Thymus (tissue), 11 donors: ENCODE measurements around the gene PGP. TPM values are rescaled to one million over a fixed set of nuclear protein-coding genes. Genes with fewer than 3 reads are reported as not detected.

Experiments used
- DNase-seq, 9 donors: peaks; one replicate each; pipeline ENCODE4 v3.0.0-alpha.2; 2013; ENCODE audit warnings: low spot score in 9 of 9, low read depth in 6 of 9, missing footprints in 1 of 9
- H3K27ac ChIP-seq, 2 donors: one replicate each; pipeline ENCODE4 v1.5.1; 2013; ENCODE audit warnings: control low read depth in 1 of 2, low read depth in 1 of 2, low read length in 1 of 2, mild to moderate bottlenecking in 1 of 2, moderate library complexity in 1 of 2
- H3K27me3 ChIP-seq, 2 donors: one replicate each; pipeline ENCODE4 v1.5.1; 2013; ENCODE audit warnings: low read length in 1 of 2; ENCODE audit not compliant: control insufficient read depth in 2 of 2, insufficient read depth in 1 of 2
- H3K36me3 ChIP-seq, 2 donors: one replicate each; pipeline ENCODE4 v1.5.1; 2013; ENCODE audit warnings: low read length in 1 of 2, mild to moderate bottlenecking in 1 of 2, moderate library complexity in 1 of 2; ENCODE audit not compliant: control insufficient read depth in 2 of 2, insufficient read depth in 2 of 2
- H3K4me1 ChIP-seq, 2 donors: one replicate each; pipeline ENCODE4 v1.5.1; 2013; ENCODE audit warnings: low read length in 2 of 2; ENCODE audit not compliant: control insufficient read depth in 2 of 2, insufficient read depth in 2 of 2
- H3K4me3 ChIP-seq, 2 donors: one replicate each; pipeline ENCODE4 v1.5.1; 2013; ENCODE audit warnings: low read length in 2 of 2, control low read depth in 1 of 2, mild to moderate bottlenecking in 1 of 2
- H3K9me3 ChIP-seq, 2 donors: one replicate each; pipeline ENCODE4 v1.5.1; 2013; ENCODE audit warnings: low read length in 1 of 2, mild to moderate bottlenecking in 1 of 2; ENCODE audit not compliant: control insufficient read depth in 2 of 2, insufficient read depth in 1 of 2
- WGBS: extraction: QIAGEN DNeasy Blood & Tissue Kit; methylation state at CpG from one replicate; pipeline ENCODE4 v1.1.7; 2013; 5-methylcytosine and 5-hydroxymethylcytosine counted together
- polyA plus RNA-seq: library from polyadenylated mRNA; stranded (reverse); fragments of 200-250 nt; gene quantifications from one replicate; pipeline ENCODE4 v1.2.3, GENCODE V29; 2013
- total RNA-seq: library from RNA; stranded (reverse); fragments of 120-200 nt; gene quantifications from one replicate; pipeline ENCODE4 v1.2.4, GENCODE V29; 2013
- donor health status: healthy.

PGP gene
- total and polyA plus RNA-seq, 2 donors = 12.4 to 12.9 TPM

DNA sequence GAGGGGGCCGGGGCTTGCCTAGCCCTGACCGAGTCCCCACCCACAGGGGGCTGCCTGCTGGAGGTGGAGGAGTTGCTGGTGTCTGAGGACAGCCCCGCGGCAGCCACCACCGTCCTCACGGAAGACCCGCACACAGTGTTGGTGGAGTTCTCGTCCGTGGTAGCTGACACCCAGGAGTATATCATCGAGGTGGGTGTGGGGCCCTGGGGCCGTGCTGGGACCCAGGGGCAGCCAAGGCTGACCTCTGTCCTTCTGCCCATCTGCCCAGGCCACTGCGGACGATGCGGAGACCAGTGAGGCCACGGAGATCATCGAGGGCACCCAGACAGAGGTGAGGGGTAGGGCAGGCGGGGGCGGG is 20.2 kb upstream of the PGP start:
- H3K9me3 ChIP-seq = no peaks in the 10 kb centered on the region
- DNase-seq = no peak
- WGBS = 97% methylated on average over 18 of the region's 18 CpGs
- H3K36me3 ChIP-seq = peaks cover 59 to 65% of the 10 kb centered on the region in 2 donors
- H3K4me1 ChIP-seq = peaks cover 0 to 4% of the 10 kb centered on the region in 2 donors
- H3K4me3 ChIP-seq = no peak overlapping the region
- peaks cover 30 to 41% of the 10 kb centered on the region in 2 donors for H3K27me3 ChIP-seq
- H3K27ac ChIP-seq = no peak overlapping the region

DNA sequence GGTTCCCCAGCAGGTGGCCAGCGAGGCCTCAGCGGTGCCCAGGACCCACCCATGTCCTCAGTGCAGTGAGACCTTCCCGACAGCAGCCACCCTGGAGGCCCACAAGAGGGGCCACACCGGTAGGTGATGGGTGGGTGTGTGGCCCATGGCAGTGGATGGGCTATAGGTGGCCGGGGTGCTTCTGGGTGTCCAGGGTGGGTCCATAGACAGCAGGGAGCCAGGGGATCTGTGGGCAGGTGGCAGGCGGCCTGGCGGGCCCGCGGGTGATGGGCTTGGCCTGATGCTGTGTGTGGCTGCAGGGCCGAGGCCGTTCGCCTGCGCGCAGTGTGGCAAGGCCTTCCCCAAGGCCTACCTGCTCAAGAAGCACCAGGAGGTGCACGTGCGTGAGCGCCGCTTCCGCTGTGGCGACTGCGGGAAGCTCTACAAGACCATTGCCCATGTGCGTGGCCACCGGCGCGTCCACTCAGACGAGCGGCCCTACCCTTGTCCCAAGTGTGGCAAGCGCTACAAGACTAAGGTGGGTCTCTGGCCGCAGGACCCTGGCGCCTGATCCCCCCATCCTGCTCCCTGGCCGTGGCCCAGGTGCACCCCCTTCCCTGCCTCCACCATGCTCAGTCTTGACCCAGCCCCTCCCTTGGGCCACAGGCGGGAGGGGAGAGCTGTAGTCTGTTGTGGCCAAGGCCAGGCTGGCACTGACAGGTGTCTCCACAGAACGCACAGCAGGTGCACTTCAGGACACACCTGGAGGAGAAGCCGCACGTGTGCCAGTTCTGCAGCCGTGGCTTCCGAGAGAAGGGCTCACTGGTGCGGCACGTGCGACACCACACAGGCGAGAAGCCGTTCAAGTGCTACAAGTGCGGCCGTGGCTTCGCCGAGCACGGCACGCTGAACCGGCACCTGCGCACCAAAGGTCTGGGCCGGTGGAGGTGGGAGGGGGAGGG is 19.5 kb upstream of the PGP start:
- Histone ChIP-seq H3K4me3 (no peak overlapping the region), H3K27me3 (peaks cover 30 to 41% of the 10 kb centered on the region in 2 donors), H3K9me3 (no peaks in the 10 kb centered on the region), H3K27ac (no peak overlapping the region), H3K36me3 (peaks cover 65 to 70% of the 10 kb centered on the region in 2 donors), H3K4me1 (peaks cover 0 to 4% of the 10 kb centered on the region in 2 donors)
- 97% methylated on average over 51 of the region's 51 CpGs for WGBS
- DNase-seq = no peak

DNA sequence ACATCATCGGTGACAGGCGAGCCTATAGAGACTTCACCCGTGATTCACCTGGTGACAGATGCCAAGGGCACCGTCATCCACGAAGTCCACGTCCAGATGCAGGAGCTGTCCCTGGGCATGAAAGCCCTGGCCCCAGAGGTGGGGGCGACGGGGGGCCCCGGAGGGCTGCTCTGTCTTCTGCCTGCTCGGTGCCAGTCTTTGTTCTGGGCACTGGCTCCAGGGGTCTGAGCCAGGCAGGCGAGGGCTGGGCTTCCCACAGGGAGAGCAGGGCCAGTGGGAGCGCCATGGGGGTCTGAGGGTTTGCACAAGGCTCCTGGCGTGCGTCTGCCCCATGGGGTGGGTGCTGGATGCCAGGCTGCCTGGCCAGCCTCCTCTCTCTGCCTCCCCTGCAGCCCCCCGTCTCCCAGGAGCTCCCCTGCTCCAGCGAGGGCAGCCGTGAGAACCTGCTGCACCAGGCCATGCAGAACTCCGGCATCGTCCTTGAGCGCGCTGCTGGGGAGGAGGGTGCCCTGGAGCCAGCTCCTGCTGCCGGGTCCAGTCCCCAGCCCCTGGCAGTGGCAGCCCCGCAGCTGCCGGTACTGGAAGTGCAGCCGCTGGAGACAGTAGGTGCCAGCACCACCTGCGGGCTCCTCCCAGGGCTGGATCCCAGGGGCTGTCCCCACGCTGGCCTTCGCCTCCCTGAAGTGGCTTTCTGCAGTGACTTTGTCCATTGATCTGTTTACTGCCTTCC is 18.6 kb upstream of the PGP start:
- H3K27me3 ChIP-seq = peaks cover 30 to 33% of the 10 kb centered on the region in 2 donors
- 98% methylated on average over 28 of the region's 28 CpGs for WGBS
- H3K4me3 ChIP-seq = no peak overlapping the region
- H3K4me1 ChIP-seq = peaks cover 0 to 4% of the 10 kb centered on the region in 2 donors
- H3K9me3 ChIP-seq = peaks cover 0 to under 1% of the 10 kb centered on the region in 2 donors
- DNase-seq = no peak
- H3K27ac ChIP-seq = no peak overlapping the region
- peaks cover 71 to 79% of the 10 kb centered on the region in 2 donors for H3K36me3 ChIP-seq

DNA sequence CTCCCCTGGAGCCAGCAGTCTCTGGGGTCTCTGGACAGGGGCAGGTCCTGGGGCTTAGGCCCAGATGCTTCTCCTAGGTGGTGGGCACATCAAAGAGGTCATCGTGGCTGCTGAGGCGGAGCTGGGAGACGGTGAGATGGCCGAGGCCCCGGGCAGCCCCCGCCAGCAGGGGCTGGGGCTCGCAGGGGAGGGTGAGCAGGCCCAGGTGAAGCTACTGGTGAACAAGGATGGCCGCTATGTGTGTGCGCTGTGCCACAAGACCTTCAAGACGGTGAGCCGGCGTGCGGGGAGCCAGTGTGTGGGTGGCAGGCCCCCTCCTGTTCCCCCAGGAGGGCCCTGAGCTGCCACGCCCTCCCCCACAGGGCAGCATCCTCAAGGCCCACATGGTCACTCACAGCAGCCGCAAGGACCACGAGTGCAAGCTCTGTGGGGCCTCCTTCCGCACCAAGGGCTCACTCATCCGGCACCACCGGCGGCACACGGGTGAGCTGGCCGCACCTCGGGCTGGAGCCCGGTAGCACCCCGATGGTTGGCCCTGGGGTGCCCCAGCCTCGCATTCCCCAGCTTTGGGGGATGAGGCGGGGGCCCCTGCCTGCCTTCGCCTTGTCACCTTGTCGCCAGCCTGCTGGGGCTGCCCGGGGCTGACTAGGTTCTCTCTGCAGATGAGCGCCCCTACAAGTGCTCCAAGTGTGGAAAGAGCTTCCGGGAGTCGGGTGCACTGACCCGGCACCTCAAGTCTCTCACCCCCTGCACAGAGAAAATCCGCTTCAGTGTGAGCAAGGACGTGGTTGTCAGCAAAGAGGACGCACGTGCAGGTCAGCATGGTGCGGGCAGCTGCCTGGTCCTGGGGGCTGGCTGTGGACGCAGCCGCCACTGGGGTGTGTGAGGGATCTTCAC is 17.7 kb upstream of the PGP start:
- Histone ChIP-seq H3K27me3 (peaks cover 21 to 24% of the 10 kb centered on the region in 2 donors), H3K36me3 (peaks cover 76 to 84% of the 10 kb centered on the region in 2 donors), H3K9me3 (peaks cover 0 to 4% of the 10 kb centered on the region in 2 donors), H3K27ac (no peak overlapping the region), H3K4me3 (no peak overlapping the region), H3K4me1 (peaks cover 0 to 4% of the 10 kb centered on the region in 2 donors)
- WGBS = 95% methylated on average over 41 of the region's 41 CpGs
- no peak for DNase-seq

DNA sequence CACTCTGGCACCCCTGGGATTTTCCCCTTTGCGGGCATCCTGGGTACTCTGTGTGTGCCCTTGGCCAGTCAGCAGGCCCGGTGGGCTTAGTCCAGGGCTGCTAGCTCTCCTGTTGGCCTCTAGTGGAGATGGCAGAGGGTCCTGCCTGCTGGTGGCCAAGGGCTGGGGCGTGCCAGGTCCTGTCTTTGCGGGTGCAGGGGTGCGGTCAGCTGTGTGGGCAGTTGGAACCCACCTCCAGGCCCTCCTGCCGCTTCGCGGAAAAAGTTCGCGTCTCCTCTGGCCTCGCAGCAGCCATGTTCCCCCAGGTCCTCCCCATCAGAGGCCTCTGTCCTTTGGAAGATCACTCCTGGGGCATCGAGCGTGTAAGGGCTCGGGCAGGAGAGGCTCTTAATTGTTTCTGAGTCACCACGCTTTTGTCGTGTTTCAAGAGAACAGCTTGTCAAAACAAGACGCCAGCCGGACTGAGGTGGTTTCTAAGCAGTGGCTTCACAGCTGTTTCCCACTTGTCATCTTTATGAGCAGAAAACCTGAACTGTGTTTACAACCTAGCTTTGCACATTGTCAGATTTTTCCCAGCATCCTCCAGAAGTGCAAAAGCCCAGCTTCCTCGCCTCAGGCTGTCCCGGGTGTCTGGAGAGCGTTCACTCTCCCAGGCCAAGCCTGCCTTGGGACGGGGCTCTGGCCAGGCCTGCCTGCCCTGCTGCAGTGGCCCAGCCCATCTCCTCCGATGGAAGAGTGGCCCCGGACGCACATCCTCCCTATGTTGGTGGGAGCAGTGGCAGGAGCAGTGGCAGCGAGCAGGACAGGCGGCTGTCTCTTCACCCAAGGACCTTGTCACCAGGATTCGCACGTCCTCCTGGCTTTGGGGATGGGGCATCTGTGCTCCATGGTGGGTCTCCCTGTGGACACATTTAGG is 16.6 kb upstream of the PGP start:
- H3K27me3 ChIP-seq = peaks cover 11 to 14% of the 10 kb centered on the region in 2 donors
- H3K4me3 ChIP-seq = no peak overlapping the region
- H3K4me1 ChIP-seq = peaks cover 0 to 4% of the 10 kb centered on the region in 2 donors
- H3K36me3 ChIP-seq = peaks cover 76 to 84% of the 10 kb centered on the region in 2 donors
- peak overlapping the region in 1 of 2 donors; percentile 17 for H3K27ac ChIP-seq
- 96% methylated on average over 29 of the region's 29 CpGs for WGBS
- peaks cover 0 to 4% of the 10 kb centered on the region in 2 donors for H3K9me3 ChIP-seq
- DNase-seq = no peak

DNA sequence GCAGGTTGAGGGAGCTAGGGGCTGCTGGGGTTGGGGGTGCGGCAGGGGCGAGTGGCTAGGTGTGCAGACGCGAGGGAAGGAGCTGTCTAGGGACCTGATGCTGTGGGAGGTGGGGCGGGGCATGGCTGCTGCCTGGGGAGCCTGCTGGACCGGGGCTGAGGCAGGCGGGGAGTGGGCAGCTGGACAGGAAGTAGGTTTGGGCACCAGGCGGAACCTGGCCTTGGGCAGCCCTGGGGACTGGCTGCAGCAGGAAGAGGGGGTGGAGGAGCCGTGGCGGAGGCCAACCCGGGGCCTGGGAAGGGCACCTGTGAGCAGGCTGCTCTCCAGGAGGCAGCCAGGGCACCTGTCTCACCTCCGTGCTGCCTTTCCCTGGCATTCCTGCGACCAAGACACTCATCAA is 15.7 kb upstream of the PGP start:
- no peak for DNase-seq
- no peak overlapping the region for H3K27ac ChIP-seq
- H3K9me3 ChIP-seq = peaks cover 0 to 4% of the 10 kb centered on the region in 2 donors
- peaks cover 73 to 76% of the 10 kb centered on the region in 2 donors for H3K36me3 ChIP-seq
- H3K4me1 ChIP-seq = peaks cover 0 to 4% of the 10 kb centered on the region in 2 donors
- WGBS = 97% methylated on average over 13 of the region's 13 CpGs
- H3K4me3 ChIP-seq = no peak overlapping the region
- peaks cover 2 to 5% of the 10 kb centered on the region in 2 donors for H3K27me3 ChIP-seq

DNA sequence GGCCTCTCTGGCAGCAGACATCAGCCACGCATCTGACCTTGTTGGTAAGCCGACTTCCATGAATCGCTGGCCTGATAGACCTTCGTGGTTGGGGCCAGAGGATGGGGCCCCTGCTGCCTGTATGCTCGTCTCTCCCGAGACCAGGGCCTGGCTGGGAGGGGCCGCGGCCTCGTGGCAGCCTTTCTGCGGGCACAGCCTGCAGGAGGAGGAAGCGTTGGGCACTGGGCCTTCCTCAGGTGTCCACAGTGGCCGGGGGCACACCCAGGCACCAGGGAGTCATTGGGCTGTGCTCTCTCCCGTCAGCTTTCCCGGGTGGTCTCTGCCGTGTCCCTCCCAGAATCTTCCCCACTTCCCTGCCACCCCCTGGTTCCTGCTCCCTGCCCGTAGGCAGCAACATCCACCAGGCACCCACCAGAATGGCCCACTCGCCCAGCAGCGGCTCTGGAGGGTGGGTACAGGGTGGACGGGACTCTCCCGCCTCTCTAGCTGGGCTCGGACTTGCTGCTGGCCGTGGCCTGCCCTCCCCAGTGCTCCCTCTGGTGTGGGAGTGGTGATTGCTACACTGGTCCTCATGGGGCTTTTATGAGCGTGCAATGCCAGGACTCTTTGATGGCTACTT is 15.1 kb upstream of the PGP start:
- H3K4me1 ChIP-seq = peaks cover 0 to 4% of the 10 kb centered on the region in 2 donors
- H3K27me3 ChIP-seq = no peaks in the 10 kb centered on the region
- H3K4me3 ChIP-seq = no peak overlapping the region
- peaks cover 67 to 70% of the 10 kb centered on the region in 2 donors for H3K36me3 ChIP-seq
- H3K9me3 ChIP-seq = peaks cover 0 to 4% of the 10 kb centered on the region in 2 donors
- no peak overlapping the region for H3K27ac ChIP-seq
- DNase-seq = no peak
- WGBS = 98% methylated on average over 23 of the region's 23 CpGs
